Stimulated activated CD8-positive, alpha-beta memory T cell treated with anti-CD3 and anti-CD28 coated beads, Interleukin-15, amount 100 ng/mL, for 4 hours (primary cell): Measurements from ENCODE around the gene KAZN.

Source experiments
- DNase-seq, 2 donors: peaks; one replicate each; pipeline ENCODE4 v3.0.0-alpha.2; 2020; ENCODE audit warnings: low read depth in 2 of 2

KAZN gene

GRCh38 chr1:14853518-14853917 is 255.0 kb downstream of the KAZN start:
- DNase-seq, result no peak

GRCh38 chr1:14855268-14855667 is 256.8 kb downstream of the KAZN start:
- no peak for DNase-seq

GRCh38 chr1:14855801-14856200 is 257.3 kb downstream of the KAZN start:
- no peak for DNase-seq

GRCh38 chr1:14857436-14858195 is 259.1 kb downstream of the KAZN start:
- no peak for DNase-seq

- DNase-seq, result no peak
Observed at GRCh38 chr1:14862114-14862771, 263.8 kb downstream of the KAZN start.

GRCh38 chr1:14865106-14865505 is 266.6 kb downstream of the KAZN start:
- DNase-seq, result no peak

GRCh38 chr1:14866911-14867612 is 268.6 kb downstream of the KAZN start:
- DNase-seq, result no peak

GRCh38 chr1:14869187-14869586 is 270.7 kb downstream of the KAZN start:
- DNase-seq, result no peak

- no peak for DNase-seq
Observed at GRCh38 chr1:14871218-14871970, 272.9 kb downstream of the KAZN start.

GRCh38 chr1:14872762-14873161 is 274.3 kb downstream of the KAZN start:
- DNase-seq, result no peak

- DNase-seq, result no peak
Observed at GRCh38 chr1:14873677-14874076, 275.2 kb downstream of the KAZN start.

- no peak for DNase-seq
Observed at GRCh38 chr1:14875524-14876509, 277.3 kb downstream of the KAZN start.

GRCh38 chr1:14876747-14877146 is 278.3 kb downstream of the KAZN start:
- no peak for DNase-seq

GRCh38 chr1:14877224-14877623 is 278.7 kb downstream of the KAZN start:
- DNase-seq, result no peak

GRCh38 chr1:14878124-14878523 is 279.6 kb downstream of the KAZN start:
- no peak for DNase-seq

GRCh38 chr1:14878951-14879350 is 280.5 kb downstream of the KAZN start:
- no peak for DNase-seq

- DNase-seq, result no peak
Observed at GRCh38 chr1:14880456-14881316, 282.2 kb downstream of the KAZN start.

GRCh38 chr1:14881775-14882672 is 283.5 kb downstream of the KAZN start:
- no peak for DNase-seq
